Hematopoietic multipotent progenitor cell treated with erythropoietin and hydrocortisone succinate and interleukin-3 and kit ligand, for 4 days (in vitro differentiated cells): ENCODE data around the gene ATP6V1F.

ENCODE experiments used
- DNase-seq: peaks from one replicate; pipeline ENCODE4 v3.0.0-alpha.2; 2015

Gene ATP6V1F

DNA sequence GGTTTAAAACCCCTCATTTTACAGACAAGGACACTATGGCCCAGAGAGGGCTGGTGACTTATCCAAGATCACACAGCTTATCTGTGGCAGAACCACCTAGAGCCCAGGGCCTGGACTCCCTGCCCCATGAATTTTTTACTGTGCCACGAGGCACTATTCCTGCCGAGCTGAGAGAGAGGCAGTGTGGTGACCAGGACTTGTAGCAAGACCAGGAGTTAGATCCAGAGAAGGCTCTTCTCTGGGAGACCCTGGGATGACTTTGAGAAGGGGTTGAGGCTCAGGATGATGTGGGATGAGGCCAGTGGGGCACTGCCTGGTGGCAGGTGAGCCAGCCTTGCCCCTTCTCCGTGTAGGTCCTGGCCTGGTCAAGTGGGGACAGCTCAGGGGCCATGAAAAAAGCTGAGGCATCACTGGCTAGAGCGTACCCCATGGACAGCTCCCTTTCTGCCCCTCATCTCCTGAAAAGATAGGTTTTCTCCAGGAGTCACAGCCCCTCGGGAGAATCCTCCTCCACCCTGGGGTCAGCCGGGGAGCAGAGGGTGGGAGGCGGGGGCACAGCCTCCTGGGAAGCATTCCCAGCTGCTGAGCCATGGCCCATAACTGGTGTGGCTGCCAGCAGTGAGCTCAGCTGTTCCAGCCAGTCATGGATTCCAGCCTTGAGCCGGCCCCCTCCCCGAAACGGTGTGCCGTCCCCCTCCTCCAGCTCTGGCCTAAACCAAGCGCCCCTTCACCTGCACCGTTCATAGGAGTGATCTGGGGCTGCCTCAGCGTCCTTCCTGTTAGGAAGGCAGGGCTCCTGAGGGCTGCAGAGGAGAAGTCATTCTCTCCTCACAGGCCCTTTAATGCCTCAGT lies 26.6 kb upstream of the ATP6V1F start:
- no peak for DNase-seq

DNA sequence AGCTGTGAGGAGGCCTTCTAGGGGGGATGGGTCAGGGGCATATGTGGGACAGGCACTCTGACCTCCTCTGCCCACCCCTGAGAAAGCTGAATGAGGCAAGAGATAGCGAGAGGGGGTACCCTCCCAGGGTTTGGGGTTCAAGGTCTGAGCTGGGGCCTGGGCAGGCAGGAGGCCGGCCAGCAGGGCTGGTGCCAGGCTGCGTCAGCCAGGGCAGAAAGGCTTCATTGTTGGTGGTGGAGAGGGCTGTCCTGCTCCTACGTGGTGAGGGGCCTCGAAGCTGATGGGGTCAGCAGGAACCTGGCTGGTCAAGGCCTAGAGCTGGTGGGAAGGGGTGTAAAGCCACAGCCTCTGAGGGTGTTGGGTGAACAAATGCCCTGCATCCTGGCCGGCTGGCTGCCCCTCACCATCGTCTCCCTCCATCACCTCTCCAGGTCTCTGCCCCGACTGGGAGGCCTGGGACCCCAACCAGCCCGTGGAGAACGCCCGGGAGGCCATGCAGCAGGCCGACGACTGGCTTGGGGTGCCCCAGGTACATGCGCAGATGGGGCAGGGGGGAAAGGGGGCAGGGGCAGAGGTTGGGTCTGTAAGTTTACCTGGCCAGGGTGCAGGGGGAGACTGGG lies 25.8 kb upstream of the ATP6V1F start:
- DNase-seq: no peak

GRCh38 chr7:128837521-128837921 lies 25.1 kb upstream of the ATP6V1F start:
- DNase-seq: no peak

- DNase-seq: no peak
These were observed 24.4 kb upstream of the ATP6V1F start for GRCh38 chr7:128838109-128838779.

- DNase-seq: no peak
These were observed 23.5 kb upstream of the ATP6V1F start for GRCh38 chr7:128838981-128839731.

DNA sequence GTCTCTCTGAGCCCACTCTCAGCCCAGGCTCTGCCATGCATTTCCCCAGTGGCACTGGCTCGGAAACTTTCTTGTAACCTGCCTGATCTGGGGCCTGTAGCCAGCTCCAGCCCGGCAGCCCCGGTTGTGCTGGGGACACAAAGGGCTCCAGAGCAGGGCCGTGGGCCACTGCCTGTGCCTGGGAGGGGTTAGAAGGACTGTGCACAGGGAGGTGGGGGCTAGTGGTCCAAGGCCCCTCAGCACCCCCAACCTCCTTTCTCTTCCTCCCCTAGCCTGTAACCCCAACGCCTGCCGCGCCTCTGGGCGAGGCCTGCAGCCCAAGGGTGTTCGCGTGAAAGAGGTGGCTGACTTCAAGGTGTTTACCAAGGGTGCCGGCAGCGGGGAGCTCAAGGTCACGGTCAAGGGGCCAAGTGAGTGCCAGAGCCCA lies 22.9 kb upstream of the ATP6V1F start:
- no peak for DNase-seq

DNA sequence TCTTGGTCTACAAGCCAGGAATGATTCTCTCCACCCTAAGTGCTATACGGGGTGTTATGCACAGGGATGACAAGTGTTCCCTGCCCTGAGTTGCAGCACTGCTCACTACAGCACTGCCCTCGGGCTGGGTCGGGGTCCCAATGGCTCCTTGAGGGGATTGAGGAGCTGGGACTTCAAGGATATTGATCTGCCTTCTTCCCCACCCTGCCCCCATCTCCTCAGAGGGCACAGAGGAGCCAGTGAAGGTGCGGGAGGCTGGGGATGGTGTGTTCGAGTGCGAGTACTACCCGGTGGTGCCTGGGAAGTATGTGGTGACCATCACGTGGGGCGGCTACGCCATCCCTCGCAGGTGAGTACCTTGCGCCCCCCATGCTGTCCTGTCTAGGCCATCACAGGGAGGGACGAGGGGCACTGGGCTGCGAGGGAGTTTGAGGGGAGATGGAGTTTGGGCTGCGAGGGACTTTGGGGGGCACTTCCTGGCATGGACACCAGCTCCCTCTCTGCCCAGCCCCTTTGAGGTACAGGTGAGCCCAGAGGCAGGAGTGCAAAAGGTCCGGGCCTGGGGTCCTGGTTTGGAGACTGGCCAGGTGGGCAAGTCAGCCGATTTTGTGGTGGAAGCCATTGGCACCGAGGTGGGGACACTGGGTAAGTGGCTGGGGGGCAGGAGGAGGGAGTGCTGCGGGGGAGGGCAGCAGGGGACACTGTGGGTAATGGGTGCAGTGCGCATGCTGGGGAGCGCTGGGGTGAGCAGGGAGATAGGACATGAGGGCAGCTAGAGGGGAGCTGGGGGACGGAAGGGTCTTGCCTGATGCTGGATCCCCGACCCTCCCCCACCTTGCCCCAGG lies 22.1 kb upstream of the ATP6V1F start:
- no peak for DNase-seq

- DNase-seq: no peak
These were observed 21.4 kb upstream of the ATP6V1F start for GRCh38 chr7:128841171-128841690.

GRCh38 chr7:128841921-128842673 lies 20.6 kb upstream of the ATP6V1F start:
- peak; percentile 74 for DNase-seq

DNA sequence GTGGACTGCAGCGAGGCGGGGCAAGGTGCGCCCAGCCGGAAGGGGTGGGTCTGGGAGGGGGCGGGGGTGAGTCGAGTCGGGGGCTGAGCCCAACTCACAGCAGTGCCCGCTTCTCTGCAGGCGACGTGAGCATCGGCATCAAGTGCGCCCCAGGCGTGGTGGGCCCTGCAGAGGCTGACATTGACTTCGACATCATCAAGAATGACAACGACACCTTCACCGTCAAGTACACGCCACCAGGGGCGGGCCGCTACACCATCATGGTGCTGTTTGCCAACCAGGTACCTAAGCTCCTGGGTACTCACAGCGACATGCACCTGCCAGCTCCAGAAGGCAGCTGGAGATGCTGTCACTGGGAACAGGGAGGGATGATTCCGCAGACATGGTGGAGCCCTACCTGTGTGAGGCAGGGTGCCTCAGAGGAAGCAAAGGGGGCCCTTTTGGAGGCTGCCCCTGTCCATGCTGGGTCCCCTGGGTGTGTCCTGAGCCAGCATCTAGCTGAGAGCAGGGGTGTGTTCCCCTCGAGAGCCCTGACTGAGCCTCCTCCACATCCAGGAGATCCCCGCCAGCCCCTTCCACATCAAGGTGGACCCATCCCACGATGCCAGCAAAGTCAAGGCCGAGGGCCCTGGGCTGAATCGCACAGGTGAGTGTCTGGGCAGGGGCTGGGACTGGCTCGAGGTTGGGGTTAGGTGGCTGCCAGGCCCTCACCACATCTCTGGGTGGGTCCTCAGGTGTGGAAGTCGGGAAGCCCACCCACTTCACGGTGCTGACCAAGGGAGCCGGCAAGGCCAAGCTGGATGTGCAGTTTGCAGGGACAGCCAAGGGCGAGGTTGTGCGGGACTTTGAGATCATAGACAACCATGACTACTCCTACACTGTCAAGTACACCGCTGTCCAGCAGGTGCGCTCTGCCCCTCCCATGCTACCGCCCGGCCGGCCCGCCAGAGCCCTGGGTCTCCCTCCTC lies 19.7 kb upstream of the ATP6V1F start:
- DNase-seq: no peak

- no peak for DNase-seq
These were observed 18.6 kb upstream of the ATP6V1F start for GRCh38 chr7:128843938-128844621.

GRCh38 chr7:128844777-128845311 lies 17.8 kb upstream of the ATP6V1F start:
- DNase-seq: no peak

- no peak for DNase-seq
These were observed 17.2 kb upstream of the ATP6V1F start for GRCh38 chr7:128845475-128845874.

- DNase-seq: no peak
These were observed 16.7 kb upstream of the ATP6V1F start for GRCh38 chr7:128845987-128846386.

- DNase-seq: no peak
These were observed 15.7 kb upstream of the ATP6V1F start for GRCh38 chr7:128846781-128847444.

- no peak for DNase-seq
These were observed 14.9 kb upstream of the ATP6V1F start for GRCh38 chr7:128847721-128848211.

DNA sequence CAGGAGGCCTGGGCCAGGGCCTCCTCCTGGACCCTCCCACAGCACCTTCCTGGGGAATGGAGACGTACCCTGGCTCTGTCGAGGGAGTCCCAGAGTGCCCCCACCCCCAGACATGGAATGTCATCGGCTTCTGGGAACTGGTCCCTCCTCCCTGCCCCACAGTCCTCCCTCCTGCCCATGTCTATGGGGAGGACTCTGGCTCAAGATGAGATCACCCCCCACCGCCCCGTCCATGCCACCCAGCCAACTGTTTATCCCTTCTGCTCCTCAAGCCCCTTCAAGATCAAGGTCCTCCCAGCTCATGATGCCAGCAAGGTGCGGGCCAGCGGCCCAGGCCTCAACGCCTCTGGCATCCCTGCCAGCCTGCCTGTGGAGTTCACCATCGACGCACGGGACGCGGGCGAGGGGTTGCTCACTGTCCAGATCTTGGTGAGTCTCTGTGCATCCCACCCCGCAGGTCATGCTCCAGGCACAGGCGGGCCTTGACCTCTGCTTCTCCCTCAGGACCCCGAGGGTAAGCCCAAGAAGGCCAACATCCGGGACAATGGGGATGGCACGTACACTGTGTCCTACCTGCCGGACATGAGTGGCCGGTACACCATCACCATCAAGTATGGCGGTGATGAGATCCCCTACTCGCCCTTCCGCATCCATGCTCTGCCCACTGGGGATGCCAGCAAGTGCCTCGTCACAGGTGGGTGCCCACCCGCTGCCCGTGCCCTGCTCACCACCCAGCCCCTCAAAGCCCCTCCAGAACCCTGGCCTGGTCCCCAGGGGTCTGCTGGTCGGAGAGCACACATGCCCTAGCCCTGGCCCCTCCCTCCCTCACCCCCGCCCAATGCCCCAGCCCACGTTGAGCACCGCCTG lies 14.1 kb upstream of the ATP6V1F start:
- DNase-seq: no peak
